Endodermal cell (in vitro differentiated cells): Measurements from ENCODE around the gene CD163. TPM values are rescaled to one million over a fixed set of nuclear protein-coding genes. Genes with fewer than 3 reads are reported as not detected.

Experiments
- DNase-seq: peaks from one replicate; pipeline ENCODE4 v3.0.0-alpha.2; 2017
- H3K27ac ChIP-seq: 2 replicates; pipeline ENCODE4 v1.5.1; 2013; ENCODE audit warnings: mild to moderate bottlenecking, low read depth, low read length, moderate library complexity
- H3K27me3 ChIP-seq: 2 replicates; pipeline ENCODE4 v1.6.1; 2013; ENCODE audit warnings: mild to moderate bottlenecking, low read length, moderate library complexity; ENCODE audit not compliant: insufficient read depth, control insufficient read depth, poor library complexity, severe bottlenecking
- H3K36me3 ChIP-seq: 2 replicates; pipeline ENCODE4 v1.7.0; 2013; ENCODE audit warnings: mild to moderate bottlenecking, low read length, moderate library complexity; ENCODE audit not compliant: control insufficient read depth, insufficient read depth
- H3K4me1 ChIP-seq: one replicate; pipeline ENCODE4 v1.7.0; 2013; ENCODE audit warnings: low read length; ENCODE audit not compliant: control insufficient read depth, insufficient read depth
- H3K4me3 ChIP-seq: 2 replicates; pipeline ENCODE4 v1.5.1; 2013; ENCODE audit warnings: mild to moderate bottlenecking, low read length, moderate library complexity
- H3K9ac ChIP-seq: 2 replicates; pipeline ENCODE4 v1.6.1; 2013; ENCODE audit warnings: mild to moderate bottlenecking, low read length, moderate library complexity; ENCODE audit not compliant: poor library complexity, severe bottlenecking; ENCODE audit errors: extremely low read depth
- H3K9me3 ChIP-seq: 2 replicates; pipeline ENCODE4 v1.6.1; 2013; ENCODE audit warnings: mild to moderate bottlenecking, low read length, moderate library complexity; ENCODE audit not compliant: control insufficient read depth
- H3K27ac Mint-ChIP-seq: 2 replicates; pipeline ENCODE4 v1.8.0; 2020; ENCODE audit warnings: mixed read lengths
- H3K27me3 Mint-ChIP-seq: 2 replicates; pipeline ENCODE4 v1.8.0; 2021; ENCODE audit warnings: mild to moderate bottlenecking, mixed read lengths; ENCODE audit not compliant: insufficient read depth
- H3K36me3 Mint-ChIP-seq: 2 replicates; pipeline ENCODE4 v1.8.0; 2020; ENCODE audit warnings: low read depth, mixed read lengths
- H3K4me1 Mint-ChIP-seq: 2 replicates; pipeline ENCODE4 v1.8.0; 2020; ENCODE audit warnings: mixed read lengths
- H3K4me3 Mint-ChIP-seq: 2 replicates; pipeline ENCODE4 v1.8.0; 2020; ENCODE audit warnings: mild to moderate bottlenecking, moderate library complexity, mixed read lengths
- H3K9me3 Mint-ChIP-seq: 2 replicates; pipeline ENCODE4 v1.8.0; 2020; ENCODE audit warnings: mild to moderate bottlenecking, mixed read lengths
- WGBS, 2 experiments: methylation state at CpG; one replicate each; pipeline versions ENCODE4 v1.1.5 to v1.1.7; 2013; ENCODE audit warnings: missing lambda C conversion rate in 2 of 2, mixed read lengths in 1 of 2; ENCODE audit not compliant: insufficient coverage in 1 of 2, insufficient read length in 1 of 2; 5-methylcytosine and 5-hydroxymethylcytosine counted together
- long read RNA-seq, 4 experiments: library from polyadenylated mRNA in 2 of 4; library from RNA in 1 of 4; library from capped mRNA in 1 of 4; stranded (forward) in 3 of 4; unstranded in 1 of 4; transcript quantifications; one replicate each; pipeline ENCODE4 v2.0.0, GENCODE V29; 2020 to 2021; ENCODE audit warnings: inconsistent platforms in 1 of 4
- polyA plus RNA-seq, 2 experiments: library from polyadenylated mRNA; stranded (reverse); fragments of 50-300 nt; gene quantifications; one replicate each; pipeline ENCODE4 v1.2.3, GENCODE V29; 2013
- total RNA-seq, 2 donors: library from RNA; stranded (reverse); fragmentation: NEBNext Ultra II Directional in 1 of 2; extraction: Animal tissue kit (Norgen Biotek cat#: 25700) in 1 of 2; gene quantifications; 2 replicates in 1 of 2; 3 replicates in 1 of 2; pipeline ENCODE4 v1.2.1, GENCODE V29; 2021
- TF ChIP-seq, protein P1 (sequence below): fragments of 200-600 bp; sonication (generic); conservative IDR thresholded peaks from 2 replicates; pipeline ENCODE4 v1.5.0; 2021; ENCODE audit warnings: antibody characterized with exemption, mild to moderate bottlenecking

The CD163 gene
- 10 to 100 TPM in 1 of 2 donors, 1 to 10 TPM in 1; 2.8 to 11.4 TPM for total RNA-seq
- polyA plus RNA-seq (2013, experiment 1 of 2): 0.11 TPM
- 0.58 TPM for polyA plus RNA-seq (2013, experiment 2 of 2)
- long read RNA-seq, experiment 1, partial matches to known transcripts: 0 of 1 reads
- long read RNA-seq, experiment 1, other reads (novel, unspliced or antisense): 1 of 1 reads
- long read RNA-seq, experiment 2, partial matches to known transcripts: 0 of 1 reads
- long read RNA-seq, experiment 2, other reads (novel, unspliced or antisense): 1 of 1 reads
- long read RNA-seq, experiment 3, partial matches to known transcripts: 1 of 6 reads
- long read RNA-seq, experiment 3, other reads (novel, unspliced or antisense): 5 of 6 reads
- long read RNA-seq, experiment 4: 0 reads

GRCh38 chr12:7503686-7504415, at the start of gene CD163:
CD163 (minus strand) TSS chr12:7503777; CDS start chr12:7503690, 87 bp downstream.
- Histone ChIP-seq H3K9ac (no peak within 1 kb of the TSS), H3K9me3 (no peaks in the 10 kb centered on the region), H3K36me3 (no peaks in the 10 kb centered on the region), H3K4me1 (no peaks in the 10 kb centered on the region), H3K27me3 (no peaks in the 10 kb centered on the region), H3K4me3 (no peak within 1 kb of the TSS), H3K27ac (no peak within 1 kb of the TSS)
- Mint-ChIP-seq H3K36me3 (no peaks in the 10 kb centered on the region), H3K4me3 (no peak within 1 kb of the TSS), H3K4me1 (no peaks in the 10 kb centered on the region), H3K27me3 (peaks cover 6% of the 10 kb centered on the region), H3K27ac (no peak within 1 kb of the TSS), H3K9me3 (peaks cover 19% of the 10 kb centered on the region)
- DNase-seq: no peak
- TF ChIP-seq, protein P1, sequence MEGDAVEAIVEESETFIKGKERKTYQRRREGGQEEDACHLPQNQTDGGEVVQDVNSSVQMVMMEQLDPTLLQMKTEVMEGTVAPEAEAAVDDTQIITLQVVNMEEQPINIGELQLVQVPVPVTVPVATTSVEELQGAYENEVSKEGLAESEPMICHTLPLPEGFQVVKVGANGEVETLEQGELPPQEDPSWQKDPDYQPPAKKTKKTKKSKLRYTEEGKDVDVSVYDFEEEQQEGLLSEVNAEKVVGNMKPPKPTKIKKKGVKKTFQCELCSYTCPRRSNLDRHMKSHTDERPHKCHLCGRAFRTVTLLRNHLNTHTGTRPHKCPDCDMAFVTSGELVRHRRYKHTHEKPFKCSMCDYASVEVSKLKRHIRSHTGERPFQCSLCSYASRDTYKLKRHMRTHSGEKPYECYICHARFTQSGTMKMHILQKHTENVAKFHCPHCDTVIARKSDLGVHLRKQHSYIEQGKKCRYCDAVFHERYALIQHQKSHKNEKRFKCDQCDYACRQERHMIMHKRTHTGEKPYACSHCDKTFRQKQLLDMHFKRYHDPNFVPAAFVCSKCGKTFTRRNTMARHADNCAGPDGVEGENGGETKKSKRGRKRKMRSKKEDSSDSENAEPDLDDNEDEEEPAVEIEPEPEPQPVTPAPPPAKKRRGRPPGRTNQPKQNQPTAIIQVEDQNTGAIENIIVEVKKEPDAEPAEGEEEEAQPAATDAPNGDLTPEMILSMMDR: no peak
- WGBS, 2 experiments: 87% methylated on average over 2 of the region's 2 CpGs; no CpG with 5 or more reads in 1 of the 2 experiments

DNA sequence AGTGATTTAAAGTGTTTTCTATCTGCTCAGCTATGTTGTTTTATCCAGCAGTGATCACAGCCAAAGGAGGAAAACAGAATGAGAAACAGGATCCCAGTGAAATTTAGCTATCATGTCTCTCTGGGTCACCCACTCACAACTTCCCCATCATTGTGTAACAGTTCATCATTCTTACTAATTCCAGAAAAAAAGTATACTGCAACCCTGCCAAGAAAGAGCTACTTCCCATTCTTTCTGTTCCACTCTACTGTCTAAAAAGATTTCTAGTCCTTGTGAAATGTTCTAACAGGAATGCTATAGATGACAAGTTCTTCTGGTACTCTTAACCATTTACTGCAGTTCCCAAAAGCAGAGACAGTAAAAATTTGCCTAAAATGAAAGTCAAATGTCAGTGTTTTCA, 39.2 kb upstream of the CD163 start:
- H3K9me3 Mint-ChIP-seq: peaks cover 31% of the 10 kb centered on the region
- H3K9ac ChIP-seq: no peak overlapping the region
- H3K4me1 Mint-ChIP-seq: peaks cover 35% of the 10 kb centered on the region
- peaks cover 31% of the 10 kb centered on the region for H3K9me3 ChIP-seq
- no peaks in the 10 kb centered on the region for H3K27me3 ChIP-seq
- peaks cover 2% of the 10 kb centered on the region for H3K27me3 Mint-ChIP-seq
- no peak overlapping the region for H3K27ac ChIP-seq
- no peaks in the 10 kb centered on the region for H3K4me1 ChIP-seq
- H3K4me3 Mint-ChIP-seq: no peak overlapping the region
- no peaks in the 10 kb centered on the region for H3K36me3 ChIP-seq
- no peak for DNase-seq
- no peak overlapping the region for H3K27ac Mint-ChIP-seq
- TF ChIP-seq, protein P1: no peak
- H3K36me3 Mint-ChIP-seq: peaks cover 1% of the 10 kb centered on the region
- no peak overlapping the region for H3K4me3 ChIP-seq

GRCh38 chr12:7542046-7542445, 38.5 kb upstream of the CD163 start:
- Mint-ChIP-seq H3K4me3 (no peak overlapping the region), H3K9me3 (peaks cover 23% of the 10 kb centered on the region)

More at GRCh38 chr12:7542046-7542445, 38.5 kb upstream of the CD163 start:
- Mint-ChIP-seq H3K36me3 (peaks cover 1% of the 10 kb centered on the region), H3K4me1 (peaks cover 31% of the 10 kb centered on the region), H3K27me3 (peaks cover 2% of the 10 kb centered on the region), H3K27ac (peak overlapping the region; percentile 32)
- TF ChIP-seq, protein P1: no peak
- peaks cover 27% of the 10 kb centered on the region for H3K9me3 ChIP-seq
- H3K9ac ChIP-seq: no peak overlapping the region
- H3K4me1 ChIP-seq: no peaks in the 10 kb centered on the region
- no peak overlapping the region for H3K4me3 ChIP-seq
- 87 to 92% methylated on average over 8 of the region's 8 CpGs for WGBS, 2 experiments
- H3K27ac ChIP-seq: no peak overlapping the region
- DNase-seq: no peak
- no peaks in the 10 kb centered on the region for H3K27me3 ChIP-seq
- no peaks in the 10 kb centered on the region for H3K36me3 ChIP-seq
